Skin of body (tissue), 2 donors: ENCODE data around the gene JARID2. TPM values are rescaled to one million over a fixed set of nuclear protein-coding genes. Genes with fewer than 3 reads are reported as not detected.

Experiments used
- DNase-seq: peaks from one replicate; lab custom pipeline; 2025; lab: John Stamatoyannopoulos, UW
- total RNA-seq: library from RNA; depleted of rRNA; stranded (reverse); fragments of >200 nt; gene quantifications from one replicate; pipeline ENCODE4 v1.2.3, GENCODE V29; 2014

The JARID2 gene
- total RNA-seq, 1 donor from 2014 or later: 17.5 TPM

DNA sequence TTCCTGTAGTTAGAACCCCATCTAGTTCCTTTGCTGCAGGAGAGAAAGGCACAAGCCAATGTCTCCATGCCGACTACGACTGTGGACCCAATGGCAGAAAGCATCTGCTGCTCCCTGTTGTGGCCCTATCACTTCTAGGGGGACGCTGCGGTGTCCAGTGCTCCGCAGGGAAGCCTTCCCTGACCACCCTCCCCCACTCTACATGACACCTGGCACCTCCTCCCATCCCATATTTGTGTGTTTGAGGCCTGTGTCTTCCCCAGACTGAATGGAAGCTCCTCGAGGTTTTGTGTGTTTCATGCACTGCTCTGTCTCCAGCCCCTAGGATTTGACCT, 257.4 kb downstream of the JARID2 start:
- DNase-seq: no peak

DNA sequence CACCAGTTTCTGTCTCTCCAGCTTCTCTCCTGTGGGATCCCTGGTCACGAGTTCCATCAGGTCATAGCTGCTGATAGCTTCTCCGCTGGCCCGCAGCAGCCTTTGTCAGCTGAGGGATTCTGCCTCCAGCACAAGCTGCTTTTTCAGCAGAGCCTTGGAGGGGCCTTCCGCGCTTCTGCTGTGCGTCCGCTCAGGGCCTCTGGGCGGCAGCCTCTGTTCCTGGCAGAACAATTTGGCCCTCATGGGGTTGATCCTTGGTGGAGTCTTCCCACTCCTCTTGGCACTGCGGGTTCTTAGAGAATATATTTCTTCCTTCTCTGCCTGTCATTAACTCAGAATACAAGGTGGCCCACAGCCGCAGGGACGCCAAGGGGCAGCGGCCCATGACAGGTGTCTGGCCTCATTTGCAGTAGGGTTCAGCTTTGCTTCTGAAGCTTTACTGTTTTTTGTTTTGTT, 258.2 kb downstream of the JARID2 start:
- DNase-seq: peak; percentile 60

DNA sequence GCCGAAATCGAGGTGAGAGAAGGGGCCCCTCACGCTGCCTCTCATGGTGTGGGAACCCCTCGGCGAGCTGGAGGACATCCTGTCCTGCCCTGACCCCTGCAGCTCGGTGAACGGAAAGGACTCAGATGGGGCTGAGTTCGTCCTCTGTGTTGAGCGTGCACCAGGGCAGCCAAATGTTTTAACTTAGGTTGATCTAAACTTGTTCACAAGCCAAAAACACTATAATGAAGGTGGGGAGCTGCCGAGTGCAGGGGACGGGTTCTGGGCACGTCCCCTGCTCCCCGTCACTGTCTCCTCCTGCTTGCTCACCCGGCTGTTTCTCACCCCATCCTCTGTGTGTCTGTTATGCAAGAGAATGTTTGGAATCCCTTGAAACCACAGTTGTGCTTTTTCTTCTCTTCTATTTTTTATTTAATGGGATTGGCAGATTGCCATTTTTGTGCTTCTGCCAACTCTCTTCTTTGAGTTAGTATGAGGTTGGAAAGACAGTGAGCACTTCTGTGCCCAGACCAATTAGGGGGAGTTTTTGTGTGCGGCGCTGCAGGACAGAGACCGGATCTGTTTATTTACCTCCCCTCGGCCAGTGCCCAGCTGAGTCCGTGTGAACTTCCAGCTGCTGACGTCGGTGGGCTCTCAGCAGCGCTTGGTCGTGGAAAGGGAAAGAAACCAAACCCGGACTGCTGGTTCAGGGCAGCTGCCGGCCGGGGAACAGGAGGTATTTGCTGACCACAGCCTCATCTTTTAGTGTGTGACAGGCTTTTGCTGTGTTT, 258.9 kb downstream of the JARID2 start:
- peak; percentile 92 for DNase-seq

DNA sequence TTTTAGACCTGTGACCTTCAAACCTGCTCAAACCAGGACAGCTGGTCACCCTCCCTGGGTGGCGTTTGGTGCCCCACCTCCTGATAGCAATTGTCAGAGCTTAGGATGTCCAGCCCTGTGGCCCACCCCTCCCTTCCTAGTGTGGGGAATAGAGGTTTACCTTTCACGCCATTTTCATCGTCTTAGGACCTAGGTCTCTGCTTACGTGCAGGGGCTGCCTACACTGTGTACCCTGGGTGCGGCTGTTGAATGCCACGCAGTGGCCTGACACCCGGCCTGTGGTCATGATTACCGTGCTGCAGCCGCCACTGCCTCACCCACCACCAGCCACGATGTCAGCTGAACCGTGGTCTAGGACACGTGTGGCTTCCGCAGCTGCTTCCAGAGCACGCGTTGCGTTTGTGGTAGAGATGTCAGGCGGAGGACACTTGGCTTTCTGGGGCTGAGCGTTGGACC, 259.6 kb downstream of the JARID2 start:
- no peak for DNase-seq

DNA sequence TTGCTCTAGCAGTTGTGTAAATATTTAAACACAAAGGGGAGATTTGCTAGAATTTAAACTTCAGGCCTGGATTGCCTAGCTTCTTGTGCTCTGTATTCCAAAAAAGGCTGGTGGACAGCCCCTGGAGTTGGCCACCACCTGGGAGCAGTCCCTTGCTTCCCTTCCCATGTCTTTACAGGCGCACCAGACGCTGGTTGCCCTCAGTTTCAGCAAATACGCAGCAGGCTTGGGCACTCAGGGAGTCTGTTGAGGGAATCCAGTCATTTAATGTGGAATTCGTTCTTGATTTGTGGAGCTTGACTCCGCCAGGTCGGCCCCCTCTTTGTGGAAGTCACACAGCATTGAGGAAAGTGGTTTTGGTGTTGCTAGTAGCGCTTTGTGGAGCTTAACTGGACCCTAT, 260.2 kb downstream of the JARID2 start:
- no peak for DNase-seq

DNA sequence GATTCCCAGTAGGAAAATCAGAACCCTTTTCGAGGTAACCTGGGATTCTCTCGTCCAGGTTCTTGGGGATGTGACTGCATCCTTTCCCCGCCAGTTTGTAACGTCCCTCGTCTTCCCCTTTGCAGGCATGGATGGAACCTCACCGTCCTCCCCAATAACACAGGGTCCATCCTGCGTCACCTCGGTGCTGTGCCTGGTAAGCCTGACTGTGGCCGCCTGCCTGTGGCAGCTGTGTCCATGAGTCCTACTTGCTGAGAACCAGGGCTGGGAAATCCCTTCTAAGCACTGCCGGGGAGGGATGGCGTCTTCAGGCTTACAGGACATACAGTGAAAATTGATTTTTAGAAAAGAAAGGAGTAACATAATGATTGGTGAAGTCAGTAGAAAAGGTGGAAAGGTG, 261.4 kb downstream of the JARID2 start:
- no peak for DNase-seq

DNA sequence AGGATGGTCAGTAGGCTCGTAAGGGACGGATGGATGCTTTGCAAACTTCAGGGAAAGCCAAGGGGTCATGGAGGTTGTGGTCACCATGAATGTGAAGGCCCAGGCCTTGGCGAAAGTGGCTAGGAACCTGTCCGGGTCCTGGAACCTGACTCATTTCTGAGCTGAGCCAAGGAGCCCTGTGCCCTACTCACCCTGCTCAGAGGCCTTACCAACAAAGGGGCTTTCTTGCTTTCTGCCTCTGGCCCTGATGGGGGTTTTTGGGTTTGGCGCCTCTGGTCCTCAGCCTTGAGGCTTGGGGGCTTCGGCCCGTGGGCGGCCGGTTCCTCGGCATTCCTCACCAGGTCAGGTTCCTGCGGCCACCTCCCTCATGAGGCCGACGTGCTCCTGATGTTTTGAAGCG, 261.9 kb downstream of the JARID2 start:
- no peak for DNase-seq

DNA sequence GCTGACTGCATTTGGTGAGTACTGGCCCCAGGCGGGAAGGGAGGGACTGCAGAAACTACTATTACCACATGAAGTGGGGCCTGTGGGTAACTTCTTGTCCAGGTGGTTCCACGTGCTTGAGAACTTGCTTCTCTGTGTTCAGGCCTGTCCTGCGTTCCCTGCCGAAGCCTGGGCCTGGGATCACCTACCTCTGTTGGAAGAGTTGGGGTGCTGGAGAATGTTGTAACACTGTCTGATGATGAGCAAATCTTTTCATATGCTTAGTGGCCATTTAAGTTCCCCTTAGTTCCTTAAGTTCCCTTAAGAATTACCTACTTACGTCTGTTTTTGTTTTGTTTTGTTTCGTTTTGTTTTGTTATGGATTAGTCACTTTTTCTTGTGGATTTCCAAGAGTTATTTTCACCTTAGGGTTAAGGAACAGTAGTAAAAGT, 262.6 kb downstream of the JARID2 start:
- no peak for DNase-seq

DNA sequence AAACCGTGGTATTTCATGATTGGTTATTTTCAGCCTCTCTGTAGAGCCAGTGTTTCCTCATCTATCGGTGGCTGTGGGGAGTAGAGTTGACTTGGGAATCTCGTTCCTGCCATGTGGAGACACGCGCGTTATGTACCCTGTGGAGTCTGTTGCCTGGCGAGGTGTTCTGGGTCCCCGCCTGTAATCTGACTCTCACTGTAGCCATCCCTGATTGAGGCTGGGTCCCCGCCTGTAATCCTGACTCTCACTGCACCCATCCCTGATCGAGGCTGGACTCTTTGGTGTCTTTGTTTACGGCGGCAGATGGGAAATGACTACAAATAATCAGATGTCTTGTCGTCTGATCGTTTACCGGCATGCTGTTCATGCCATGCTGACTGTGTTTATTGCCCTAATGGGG, 263.1 kb downstream of the JARID2 start:
- no peak for DNase-seq

DNA sequence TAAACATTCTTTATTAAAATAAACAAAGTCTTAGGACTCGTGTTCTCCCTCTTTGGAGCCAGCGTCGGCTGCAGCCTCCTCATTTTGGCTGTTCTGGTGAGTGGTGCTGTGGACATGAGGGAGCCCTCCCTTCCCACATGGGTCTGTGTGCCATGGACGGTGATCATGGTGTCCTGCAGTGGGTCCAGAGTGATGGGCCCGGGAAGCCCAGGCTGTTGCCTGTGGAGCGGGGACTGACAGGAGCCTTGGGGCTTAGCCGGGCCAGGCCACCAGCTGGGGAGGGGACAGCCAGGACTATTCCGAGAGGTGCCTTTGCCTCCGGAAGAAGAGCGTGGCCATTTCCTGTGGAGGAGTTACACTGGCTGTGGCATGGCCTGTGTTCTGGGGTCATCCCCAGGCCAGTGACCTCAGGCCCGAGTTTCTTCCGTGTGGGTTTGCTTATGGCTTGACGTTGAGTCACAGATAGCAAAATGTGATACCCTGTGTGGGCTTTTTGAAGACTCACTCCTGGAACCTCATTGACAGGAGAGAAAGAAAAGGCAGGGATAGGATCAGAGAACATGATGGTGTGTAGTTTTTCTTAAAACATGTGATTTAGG, 263.6 kb downstream of the JARID2 start:
- no peak for DNase-seq

DNA sequence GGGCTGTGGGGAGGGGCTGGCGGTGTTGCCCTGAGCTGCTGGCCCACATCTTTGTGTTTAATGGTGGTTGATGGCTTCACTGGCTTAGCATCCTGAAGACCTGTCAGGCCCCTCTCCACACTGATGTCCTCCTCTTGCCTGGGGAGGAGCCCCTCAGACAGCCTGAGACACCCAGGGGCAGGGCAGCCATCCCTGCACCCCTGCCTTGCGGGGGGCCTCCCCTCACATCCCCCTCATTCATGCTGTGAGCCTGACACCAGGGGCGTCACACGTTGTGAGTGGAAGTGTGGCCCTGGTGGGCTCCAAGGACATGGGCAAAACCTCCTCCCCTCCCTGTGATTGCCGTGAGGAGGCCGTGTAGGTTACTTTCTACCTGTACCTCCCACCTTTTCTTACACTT, 264.3 kb downstream of the JARID2 start:
- no peak for DNase-seq

DNA sequence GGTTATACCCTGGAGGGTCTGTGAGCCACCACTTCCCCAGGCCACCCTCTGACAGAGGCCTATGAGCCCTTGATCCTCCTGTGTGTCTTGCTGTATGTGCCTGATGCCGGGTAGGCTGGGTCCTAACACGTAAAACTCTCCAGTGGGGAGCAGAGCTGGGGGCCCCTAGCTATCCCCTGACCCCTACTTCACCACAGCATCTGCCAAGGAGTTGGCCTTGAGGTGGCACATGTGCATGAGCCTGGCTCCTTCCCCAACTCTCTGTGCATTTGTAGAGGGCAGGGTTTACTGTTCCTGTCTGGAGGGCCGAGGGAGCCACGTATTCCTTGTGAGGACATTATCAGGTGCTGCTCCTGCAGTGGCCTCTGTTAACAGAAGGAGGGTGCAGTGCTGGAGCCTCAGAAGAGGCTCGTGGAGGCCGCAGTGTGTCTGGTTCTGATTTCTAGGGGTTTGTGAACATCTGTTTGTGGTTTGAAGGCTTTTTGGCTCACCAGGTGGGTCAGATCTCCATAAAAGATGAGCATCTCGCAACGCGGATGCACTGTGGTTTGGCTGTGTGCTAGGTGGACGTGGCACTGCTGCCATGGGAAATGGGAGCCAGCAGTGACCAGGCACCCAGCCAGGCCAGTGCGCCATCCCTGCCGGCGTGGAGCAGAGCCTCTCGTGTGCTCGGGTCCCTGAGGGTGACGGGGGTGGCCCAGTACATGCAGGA, 264.8 kb downstream of the JARID2 start:
- DNase-seq: no peak

DNA sequence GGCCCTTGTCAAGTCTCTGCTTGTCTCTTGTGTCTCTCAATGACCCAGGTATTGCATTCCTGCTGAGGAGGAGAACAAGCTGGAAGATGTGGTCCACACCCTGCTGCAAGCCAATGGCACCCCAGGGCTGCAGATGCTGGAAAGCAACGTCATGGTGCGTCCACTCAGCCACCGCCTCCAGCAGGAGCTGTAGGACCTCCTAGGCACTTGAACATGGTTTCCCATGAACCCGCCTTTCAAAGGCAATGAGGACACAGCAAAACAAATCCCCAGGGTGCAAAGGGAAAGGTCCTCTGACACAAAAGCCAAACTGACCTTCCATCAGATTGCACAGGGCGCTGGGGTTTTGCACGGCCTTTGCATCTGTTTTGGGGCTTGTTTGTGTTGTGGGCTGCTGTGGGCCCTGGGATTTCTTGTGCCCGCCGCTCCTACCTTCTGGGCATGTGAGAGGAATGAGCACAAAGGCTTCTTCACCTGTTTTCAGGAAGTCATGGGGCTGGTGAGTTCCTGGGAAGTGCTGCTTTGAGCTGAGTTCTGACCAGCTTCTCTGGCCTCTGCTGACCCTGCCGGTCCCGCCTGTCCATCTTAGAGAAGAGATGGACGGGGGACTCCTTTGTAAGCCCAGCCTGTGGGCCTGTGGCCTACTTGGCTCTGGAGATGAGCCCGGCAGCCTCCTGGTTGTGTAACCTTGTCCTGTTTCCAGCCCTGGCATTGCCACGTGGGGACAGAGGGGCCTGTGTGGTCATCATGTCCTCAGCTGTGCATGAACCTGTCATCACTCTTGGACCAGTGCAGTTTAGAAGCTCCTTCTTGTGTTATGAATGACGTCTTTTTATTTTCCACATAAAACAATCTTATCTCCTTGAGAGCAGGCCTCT, 265.6 kb downstream of the JARID2 start:
- DNase-seq: no peak

DNA sequence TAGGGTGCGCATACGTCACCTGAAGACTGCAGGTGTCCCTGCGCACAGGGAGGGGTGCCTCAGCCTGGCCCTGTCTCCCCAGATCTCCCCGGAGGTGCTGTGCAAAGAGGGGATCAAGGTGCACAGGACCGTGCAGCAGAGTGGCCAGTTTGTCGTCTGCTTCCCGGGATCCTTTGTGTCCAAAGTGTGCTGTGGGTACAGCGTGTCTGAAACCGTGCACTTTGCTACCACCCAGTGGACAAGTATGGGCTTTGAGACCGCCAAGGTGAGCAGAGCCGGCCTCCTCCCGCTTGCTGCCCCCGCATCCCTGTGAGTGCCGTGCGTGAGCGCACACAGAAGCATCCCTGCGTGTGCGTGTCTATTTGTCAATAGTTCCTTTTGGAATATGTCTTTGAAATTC, 266.3 kb downstream of the JARID2 start:
- no peak for DNase-seq

DNA sequence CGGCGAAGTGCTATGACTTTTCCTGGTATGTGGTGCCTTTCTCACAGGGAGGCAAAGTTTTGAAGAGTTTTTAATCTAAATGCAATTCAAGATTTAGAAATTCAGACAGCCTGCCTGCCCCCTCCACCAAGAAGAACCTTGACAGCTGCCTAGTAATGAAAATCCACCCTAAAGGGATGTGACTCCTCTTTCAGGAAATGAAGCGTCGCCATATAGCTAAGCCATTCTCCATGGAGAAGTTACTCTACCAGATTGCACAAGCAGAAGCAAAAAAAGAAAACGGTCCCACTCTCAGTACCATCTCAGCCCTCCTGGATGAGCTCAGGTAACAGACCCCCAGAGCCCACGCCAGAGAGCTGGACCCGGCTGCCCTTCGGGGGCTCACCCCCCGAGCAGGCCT, 266.9 kb downstream of the JARID2 start:
- no peak for DNase-seq

DNA sequence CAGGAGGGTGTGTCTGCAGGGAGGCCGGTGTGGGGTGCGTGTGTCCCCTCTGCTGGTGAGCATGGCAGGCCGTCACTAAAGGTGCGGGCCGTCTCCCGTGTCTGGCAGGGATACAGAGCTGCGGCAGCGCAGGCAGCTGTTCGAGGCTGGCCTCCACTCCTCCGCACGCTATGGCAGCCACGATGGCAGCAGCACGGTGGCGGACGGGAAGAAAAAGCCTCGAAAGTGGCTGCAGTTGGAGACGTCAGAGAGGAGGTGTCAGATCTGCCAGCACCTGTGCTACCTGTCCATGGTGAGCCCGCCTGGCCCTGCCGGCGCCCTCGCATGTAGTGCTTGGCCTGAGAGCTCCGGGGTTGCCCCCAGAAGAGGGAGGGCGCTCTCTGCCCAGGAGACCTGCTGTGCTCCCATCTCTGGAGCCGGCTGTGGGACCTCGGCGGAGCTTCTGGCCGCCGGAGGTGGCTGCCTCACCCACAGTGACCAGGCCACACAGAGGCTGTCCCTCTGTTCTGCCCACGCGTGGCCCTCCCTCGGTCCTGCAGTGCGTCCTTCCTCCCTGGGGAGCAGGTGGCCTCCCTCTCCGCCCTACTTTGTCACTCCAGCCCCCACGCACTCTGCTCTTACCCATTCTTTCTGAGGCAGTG, 267.4 kb downstream of the JARID2 start:
- DNase-seq: no peak

DNA sequence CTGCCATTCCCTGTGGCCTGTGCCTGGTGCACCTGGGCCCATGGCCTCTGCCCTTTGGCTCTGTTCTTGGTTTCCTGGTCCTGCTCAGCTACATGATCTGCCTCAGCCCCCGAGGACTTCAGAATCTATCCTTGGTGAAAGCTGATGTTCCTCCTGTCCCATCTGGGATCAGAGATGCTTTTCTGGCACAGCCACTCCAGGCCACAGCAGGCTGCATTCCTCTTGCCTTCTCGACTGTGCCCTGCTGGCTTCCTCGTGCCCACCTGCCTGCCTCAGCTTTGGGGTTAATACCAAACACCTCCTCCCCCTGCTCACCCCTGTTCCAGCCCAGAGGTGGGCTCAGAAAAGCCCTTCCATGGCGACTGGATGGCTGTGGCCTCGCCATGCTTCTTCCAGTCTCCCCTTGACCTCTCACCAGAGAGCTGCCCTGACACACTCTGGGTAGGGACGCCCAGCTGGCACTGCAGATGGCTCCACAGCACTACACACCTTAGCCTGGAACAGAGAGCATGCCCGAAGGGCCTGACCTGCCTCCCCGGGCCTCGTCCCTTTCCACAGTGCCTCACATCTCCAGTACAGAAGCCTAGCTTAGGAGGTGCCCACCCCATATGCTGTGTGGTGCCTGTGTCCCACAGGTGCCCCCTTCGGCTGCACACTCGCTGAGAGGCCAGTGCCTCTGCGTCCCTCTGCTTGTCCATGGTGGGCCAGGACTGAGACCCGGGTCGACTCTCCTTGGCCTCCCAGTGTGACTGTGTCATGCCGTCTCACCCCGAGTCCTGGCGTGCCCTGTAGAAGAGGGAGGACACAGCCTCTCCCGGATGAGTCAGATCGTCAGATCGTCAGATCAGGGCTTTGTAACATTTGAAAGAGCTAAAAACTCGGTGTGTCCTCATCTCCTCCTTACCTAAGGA, 268.2 kb downstream of the JARID2 start:
- DNase-seq: no peak

DNA sequence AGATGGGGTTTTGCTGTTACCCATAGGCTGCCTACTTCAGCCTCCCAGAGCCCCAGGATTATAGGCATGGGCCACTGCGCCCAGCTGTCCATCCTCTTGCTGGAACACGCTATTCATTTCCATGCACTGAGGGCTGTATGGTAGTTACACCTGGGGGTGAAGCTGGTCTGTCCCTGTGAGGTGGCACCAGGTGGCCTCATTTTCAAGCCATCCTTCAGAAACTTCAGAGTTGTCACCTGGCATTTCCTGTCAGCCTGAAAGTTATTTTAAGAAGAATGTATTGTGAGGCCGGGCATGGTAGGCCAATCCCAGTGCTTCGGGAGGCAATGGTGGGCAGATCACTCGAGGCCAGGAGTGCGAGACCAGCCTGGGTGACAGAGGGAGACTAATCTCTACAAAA, 269.4 kb downstream of the JARID2 start:
- no peak for DNase-seq

DNA sequence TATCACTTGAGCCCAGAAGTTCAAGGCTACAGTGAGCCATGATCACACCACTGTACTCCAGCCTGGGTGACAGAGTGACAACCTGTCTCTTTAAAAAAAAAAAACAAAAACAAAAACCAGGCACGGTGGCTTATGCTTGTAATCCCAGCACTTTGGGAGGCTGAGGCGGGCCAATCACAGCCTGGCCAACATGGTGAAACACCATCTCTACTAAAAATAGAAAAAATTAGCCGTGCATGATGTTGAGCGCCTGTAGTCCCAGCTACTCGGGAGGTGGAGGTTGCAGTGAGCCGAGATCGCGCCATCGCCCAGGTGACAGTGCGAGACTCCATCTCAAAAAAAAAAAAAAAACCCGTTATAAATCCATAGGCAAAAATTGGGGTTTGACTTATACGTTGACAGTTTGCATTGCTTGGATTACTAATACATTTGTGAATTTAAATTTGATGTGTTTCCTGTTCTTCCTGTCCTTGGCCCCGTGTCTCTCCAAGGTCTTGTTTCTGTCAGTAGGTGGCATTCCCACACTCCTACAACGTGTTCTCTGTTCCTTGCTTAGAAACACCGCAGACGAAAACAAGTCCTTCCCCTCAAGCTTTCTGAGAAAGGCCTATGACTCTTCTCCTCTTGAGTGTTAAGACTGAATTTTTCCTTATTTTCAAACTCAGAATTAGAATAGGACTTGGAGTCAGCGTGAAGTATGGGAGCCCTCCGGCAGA, 269.9 kb downstream of the JARID2 start:
- DNase-seq: no peak
